T1000 (cell line): Measurements from ENCODE around the gene ATP6V1F.

Source experiments
- DNase-seq: peaks from one replicate; lab custom pipeline; 2025; ENCODE audit warnings: mixed read lengths; lab: John Stamatoyannopoulos, UW

Gene ATP6V1F

DNA sequence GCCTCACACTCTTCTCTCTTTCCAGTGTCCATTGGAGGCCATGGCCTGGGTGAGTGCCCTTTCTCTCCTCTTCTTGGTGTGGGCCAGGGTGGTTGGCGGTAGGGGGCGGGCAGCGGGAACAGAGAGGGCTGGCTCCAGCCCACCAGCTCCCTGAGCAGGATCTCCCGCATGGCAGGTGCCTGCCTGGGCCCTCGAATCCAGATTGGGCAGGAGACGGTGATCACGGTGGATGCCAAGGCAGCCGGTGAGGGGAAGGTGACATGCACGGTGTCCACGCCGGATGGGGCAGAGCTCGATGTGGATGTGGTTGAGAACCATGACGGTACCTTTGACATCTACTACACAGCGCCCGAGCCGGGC, 13.5 kb upstream of the ATP6V1F start:
- DNase-seq: no peak

GRCh38 chr7:128849804-128850490, 12.7 kb upstream of the ATP6V1F start:
- no peak for DNase-seq

GRCh38 chr7:128852537-128853254, 10.0 kb upstream of the ATP6V1F start:
- no peak for DNase-seq

GRCh38 chr7:128853799-128854198, 8.9 kb upstream of the ATP6V1F start:
- no peak for DNase-seq

DNA sequence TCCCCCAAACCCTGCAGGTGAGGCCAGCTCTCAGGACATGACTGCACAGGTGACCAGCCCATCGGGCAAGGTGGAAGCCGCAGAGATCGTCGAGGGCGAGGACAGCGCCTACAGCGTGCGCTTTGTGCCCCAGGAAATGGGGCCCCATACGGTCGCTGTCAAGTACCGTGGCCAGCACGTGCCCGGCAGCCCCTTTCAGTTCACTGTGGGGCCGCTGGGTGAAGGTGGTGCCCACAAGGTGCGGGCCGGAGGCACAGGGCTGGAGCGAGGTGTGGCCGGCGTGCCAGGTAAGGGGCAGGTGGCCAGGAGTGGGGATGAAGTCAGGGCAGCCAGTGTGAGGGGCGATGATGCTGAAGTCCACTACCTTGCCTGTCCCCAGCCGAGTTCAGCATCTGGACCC, 8.3 kb upstream of the ATP6V1F start:
- DNase-seq: no peak

- no peak for DNase-seq
These were observed 7.1 kb upstream of the ATP6V1F start for GRCh38 chr7:128855559-128855958.

DNA sequence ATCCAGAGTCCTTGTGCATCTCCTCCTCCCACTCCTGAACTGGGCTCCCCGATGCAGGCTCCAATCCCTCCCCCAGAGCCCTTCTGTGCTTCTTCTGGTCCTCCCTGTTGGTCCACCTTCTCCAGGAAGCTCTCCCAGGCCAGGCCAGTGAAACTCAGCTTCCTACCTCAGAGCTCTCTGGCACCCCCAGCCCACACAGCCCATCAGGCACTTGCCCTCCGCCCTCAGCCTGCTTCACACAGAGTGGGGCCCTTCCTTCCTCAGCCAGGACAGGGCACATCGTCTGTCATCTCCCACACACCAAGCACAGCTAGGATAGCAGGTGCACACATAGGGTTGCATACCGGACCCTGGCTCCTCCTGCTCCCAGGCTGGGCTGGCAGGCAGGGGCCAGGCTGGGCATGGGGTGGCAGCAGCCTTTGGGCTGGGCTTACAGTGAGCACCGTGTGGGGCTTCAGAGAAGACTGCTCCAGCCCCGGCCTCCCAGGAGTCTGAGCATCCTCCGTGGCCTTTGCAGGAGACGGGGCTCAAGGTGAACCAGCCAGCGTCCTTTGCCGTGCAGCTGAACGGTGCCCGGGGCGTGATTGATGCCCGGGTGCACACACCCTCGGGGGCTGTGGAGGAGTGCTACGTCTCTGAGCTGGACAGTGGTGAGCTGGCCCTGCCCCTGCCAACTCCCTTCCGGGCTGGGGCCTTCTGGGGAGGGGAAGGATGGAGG, 6.5 kb upstream of the ATP6V1F start:
- no peak for DNase-seq

- DNase-seq: no peak
These were observed 4.0 kb upstream of the ATP6V1F start for GRCh38 chr7:128858380-128859231.

DNA sequence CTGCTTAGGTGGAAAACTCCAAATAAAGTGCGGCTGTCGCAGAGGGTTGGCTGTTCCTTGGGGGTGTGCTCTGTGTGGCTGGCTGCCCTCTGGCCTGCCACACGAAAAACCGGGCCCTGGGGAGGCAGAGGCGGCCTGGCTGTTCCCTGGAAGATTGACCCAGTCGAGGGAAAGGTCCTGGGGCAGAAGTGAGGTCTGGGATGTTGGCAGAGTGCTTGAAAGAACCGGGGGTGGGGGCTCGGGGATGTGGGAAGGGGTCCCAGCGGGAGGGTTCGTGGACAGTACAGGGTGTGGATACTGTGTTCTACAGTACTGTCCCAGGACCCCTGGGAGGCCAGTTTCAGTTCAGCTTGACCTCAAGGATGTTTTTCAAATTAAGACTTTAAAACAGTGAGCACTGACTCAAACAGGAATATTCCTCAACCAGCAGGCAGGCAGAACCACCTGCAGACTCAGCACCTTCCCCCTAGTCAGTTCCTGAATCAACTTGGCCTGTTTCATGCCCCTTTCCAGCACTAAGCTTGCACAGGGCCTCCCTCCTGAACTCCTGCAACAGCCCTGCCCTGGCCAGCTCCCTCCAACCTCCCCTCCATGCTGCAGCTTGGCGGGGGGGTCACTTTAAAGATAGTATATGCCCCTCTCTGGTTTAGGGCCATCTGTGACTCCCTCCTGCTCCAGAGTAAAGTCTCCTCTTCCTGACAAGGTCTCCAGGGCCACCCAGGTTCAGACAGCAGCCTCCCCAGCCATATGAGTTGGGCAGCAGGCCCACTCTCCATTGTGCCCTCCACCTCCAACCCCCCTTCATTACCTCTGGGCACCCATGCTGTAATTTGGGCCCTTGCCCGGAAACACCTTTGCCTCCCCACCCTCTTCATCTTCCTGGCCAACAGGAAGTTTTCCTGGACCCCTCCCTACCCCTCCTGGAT, 3.2 kb upstream of the ATP6V1F start:
- DNase-seq: no peak

- DNase-seq: no peak
These were observed 2.2 kb upstream of the ATP6V1F start for GRCh38 chr7:128860158-128861073.

GRCh38 chr7:128861957-128862570, 592 bp upstream of the ATP6V1F start:
- DNase-seq: no peak

- DNase-seq: no peak
These were observed 855 bp downstream of the ATP6V1F start for GRCh38 chr7:128863433-128863989.

GRCh38 chr7:128865303-128865702, 2.6 kb downstream of the ATP6V1F start:
- no peak for DNase-seq

DNA sequence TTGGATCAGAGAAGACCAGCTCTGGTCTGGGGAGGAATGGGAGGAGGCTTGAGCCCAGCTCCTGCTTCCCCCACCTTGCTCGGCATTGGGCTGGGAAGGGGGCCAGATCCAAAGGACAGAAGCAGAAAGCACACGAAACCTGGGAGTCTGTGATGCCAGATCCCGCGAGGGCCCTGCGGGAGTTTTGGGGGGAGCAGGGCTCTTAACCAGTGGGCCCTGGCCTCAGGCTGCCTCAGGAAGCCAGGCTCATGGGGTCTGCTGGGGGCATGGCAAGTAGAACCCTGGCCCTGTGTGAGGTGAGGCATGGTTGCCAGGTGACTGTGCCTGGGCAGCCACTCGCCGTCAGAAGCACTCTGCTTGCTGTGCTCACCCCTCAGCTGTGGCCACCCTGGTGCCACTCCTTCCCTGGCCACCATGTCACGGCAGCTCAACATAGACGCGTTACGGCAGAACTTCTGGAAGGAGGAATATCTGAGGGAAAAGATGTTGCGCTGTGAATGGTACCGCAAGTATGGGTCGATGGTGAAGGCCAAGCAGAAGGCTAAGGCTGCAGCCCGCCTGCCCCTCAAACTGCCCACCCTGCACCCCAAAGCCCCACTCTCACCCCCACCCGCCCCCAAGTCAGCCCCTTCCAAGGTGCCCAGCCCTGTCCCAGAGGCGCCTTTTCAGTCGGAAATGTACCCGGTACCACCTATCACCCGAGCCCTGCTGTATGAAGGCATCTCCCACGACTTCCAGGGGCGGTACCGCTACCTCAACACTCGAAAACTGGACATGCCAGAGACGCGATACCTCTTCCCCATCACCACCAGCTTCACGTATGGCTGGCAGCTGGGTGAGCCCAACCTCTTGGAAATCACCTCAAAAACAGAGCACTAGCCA, 3.6 kb downstream of the ATP6V1F start:
- DNase-seq: no peak

DNA sequence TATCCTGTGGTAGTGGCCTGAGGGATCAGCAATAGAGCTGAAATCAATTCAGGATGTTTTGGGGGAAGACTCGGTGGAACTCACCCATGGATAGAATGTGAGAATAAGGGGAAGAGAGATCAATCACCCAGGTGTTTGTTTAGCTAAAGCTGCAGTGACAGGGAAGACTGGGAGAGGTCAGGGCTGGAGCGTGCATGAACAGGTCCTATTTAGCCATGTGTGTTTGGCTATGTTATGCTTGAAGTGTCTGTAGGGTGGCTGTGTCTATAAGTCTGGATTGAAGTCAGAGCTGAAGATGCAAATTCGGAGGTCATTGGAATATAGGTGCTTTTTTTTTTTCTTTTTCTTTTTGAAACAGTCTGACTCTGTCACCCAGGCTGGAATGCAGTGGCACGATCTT, 4.6 kb downstream of the ATP6V1F start:
- DNase-seq: no peak

DNA sequence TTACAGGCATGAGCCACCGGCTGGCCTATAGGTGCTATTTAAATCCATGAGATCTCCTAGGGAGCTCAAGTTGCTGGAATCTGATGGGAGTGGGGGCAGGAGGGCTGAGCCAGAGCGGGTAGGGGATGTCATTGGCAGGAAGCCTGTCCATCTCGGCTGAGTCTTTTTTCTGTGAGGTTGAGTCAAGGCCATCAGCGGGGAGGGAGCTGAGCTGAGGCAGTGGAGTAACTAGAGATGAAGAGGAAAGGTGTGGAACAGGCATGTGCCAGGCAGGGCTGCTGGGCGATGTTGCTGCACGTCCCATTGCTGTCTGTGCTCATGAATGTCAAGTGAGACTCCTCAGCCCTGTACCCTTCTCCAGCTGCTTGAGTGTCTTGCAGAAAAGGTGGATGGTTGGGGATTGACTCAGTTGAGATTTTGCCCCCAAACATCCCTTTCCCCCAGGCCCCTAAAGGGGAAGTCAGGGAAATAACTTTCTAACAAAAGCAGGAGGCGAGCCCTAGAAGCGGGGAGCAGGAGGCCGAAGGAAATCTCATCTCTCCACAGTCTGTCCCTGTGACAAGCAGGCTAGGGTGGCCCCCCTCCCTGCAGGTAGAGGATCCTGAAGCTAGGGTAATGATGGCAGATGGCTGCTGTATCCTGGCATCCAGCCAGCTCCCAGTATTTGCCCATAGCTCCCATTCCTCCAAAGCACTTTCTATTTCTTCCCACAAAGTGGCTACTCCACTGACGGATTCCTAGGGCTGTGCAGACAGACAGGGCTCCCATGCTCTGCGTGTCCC, 5.4 kb downstream of the ATP6V1F start:
- DNase-seq: no peak

DNA sequence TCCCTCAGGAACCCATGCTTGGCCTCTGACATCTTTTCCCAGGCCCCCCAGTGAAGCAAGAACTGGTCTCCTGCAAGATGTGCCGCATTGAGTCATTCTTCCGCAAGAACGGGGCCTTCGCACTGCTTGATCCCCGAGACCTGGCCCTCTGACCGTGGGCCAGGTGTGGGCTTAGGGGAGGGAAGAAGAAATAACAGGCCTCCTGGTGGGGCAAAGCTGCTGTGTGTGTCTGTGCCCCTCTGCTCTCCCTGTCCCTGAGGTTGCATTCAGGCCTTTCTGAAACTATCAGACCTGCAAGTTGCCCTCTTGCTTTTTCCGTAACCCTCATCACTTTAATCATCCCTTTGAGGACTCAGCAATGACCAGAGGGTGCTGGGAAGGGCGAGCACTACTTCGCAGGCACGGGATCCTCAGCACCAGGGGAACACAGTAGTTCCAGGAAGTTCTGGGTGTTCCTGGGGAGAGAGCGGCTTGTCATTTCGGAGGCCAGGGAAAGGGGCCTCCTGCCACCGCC, 6.0 kb downstream of the ATP6V1F start:
- DNase-seq: no peak
